Transverse colon (tissue), 4 donors: ENCODE results near the gene PDLIM1. TPM values are rescaled to one million over a fixed set of nuclear protein-coding genes. Genes with fewer than 3 reads are reported as not detected.
"Not testable (repeated sequence)": the region's sequence is repeated elsewhere in the genome, so short reads cannot be mapped to it uniquely, and the experiment has no call there.

Experiments
- DNase-seq: peaks from one replicate; pipeline ENCODE4 v3.0.0-alpha.2; 2019
- H3K27ac ChIP-seq, 4 donors: fragments of 200-600 bp; sonication (generic); 2 replicates each; pipeline ENCODE4 v1.5.1; 2016 to 2018; ENCODE audit warnings: inconsistent platforms in 4 of 4
- H3K27me3 ChIP-seq: fragments of 200-600 bp; sonication (generic); 2 replicates; pipeline ENCODE4 v1.5.1; 2017; ENCODE audit warnings: inconsistent platforms
- H3K36me3 ChIP-seq, 4 donors: fragments of 200-600 bp; sonication (generic); 2 replicates each; pipeline ENCODE4 v1.5.1; 2017 to 2019; ENCODE audit warnings: inconsistent platforms in 4 of 4
- H3K4me1 ChIP-seq, 4 donors: fragments of 200-600 bp; sonication (generic); 2 replicates each; pipeline ENCODE4 v1.5.1; 2017 to 2020; ENCODE audit warnings: inconsistent platforms in 4 of 4
- H3K4me3 ChIP-seq, 4 donors: fragments of 200-600 bp; sonication (generic); 1 replicate in 1 of 4; 2 replicates in 3 of 4; pipeline versions ENCODE4 v1.5.1 to v1.6.1; 2017 to 2019; ENCODE audit warnings: inconsistent platforms in 4 of 4
- H3K9me3 ChIP-seq, 2 donors: fragments of 200-600 bp; sonication (generic); 2 replicates each; pipeline ENCODE4 v1.5.1; 2017 to 2019; ENCODE audit warnings: inconsistent platforms in 2 of 2
- CTCF ChIP-seq, 5 experiments: fragments of 200-600 bp in 3 of 5; fragments of 450-650 bp in 2 of 5; sonication (generic) in 3 of 5; IDR thresholded peaks; 1 replicate in 2 of 5; 2 replicates in 3 of 5; pipeline ENCODE4 v1.5.1; 2016 to 2017; ENCODE audit warnings: antibody characterized with exemption in 5 of 5, inconsistent platforms in 3 of 5, mild to moderate bottlenecking in 2 of 5, moderate library complexity in 1 of 5
- EP300 ChIP-seq: sonication (generic); formaldehyde crosslinking; IDR thresholded peaks from one replicate; pipeline ENCODE4 v1.6.1; 2017; ENCODE audit warnings: antibody characterized with exemption, low read depth
- POLR2A ChIP-seq: fragments of 450-650 bp; IDR thresholded peaks from one replicate; pipeline ENCODE4 v1.6.1; 2016; ENCODE audit warnings: antibody characterized with exemption, mild to moderate bottlenecking, moderate library complexity
- POLR2AphosphoS5 ChIP-seq, 3 donors: sonication (generic); formaldehyde crosslinking; IDR thresholded peaks; one replicate each; pipeline ENCODE4 v1.6.1; 2016; ENCODE audit warnings: antibody characterized with exemption in 3 of 3
- WGBS, 2 donors: methylation state at CpG; one replicate each; pipeline ENCODE4 v1.1.5; 2018; ENCODE audit warnings: low coverage in 1 of 2; 5-methylcytosine and 5-hydroxymethylcytosine counted together
- in situ Hi-C, 4 donors: fragments of 200-750 bp; cut with MboI; loops; one replicate each; pipeline versions ENCODE4 v1.15.0 to v1.15.1; 2017; ENCODE audit warnings: low sequenced_read_pairs in 3 of 4, low pct_ligation_motif_present in 1 of 4, low pct_unique_long_range_greater_than_20kb in 1 of 4
- intact Hi-C: fragments of 100-400 bp; cut with DNase I; formaldehyde crosslinking; loops from one replicate; pipeline ENCODE4 v1.15.1; 2023; ENCODE audit warnings: low total_unique reads
- total RNA-seq, 4 donors: library from RNA; depleted of rRNA; stranded (reverse); fragments of >200 nt; gene quantifications; one replicate each; pipeline ENCODE4 v1.1.0, GENCODE V29; 2016

PDLIM1 gene
- total RNA-seq, 4 donors from 2014 or later, result 201 to 259 (median 225) TPM

DNA sequence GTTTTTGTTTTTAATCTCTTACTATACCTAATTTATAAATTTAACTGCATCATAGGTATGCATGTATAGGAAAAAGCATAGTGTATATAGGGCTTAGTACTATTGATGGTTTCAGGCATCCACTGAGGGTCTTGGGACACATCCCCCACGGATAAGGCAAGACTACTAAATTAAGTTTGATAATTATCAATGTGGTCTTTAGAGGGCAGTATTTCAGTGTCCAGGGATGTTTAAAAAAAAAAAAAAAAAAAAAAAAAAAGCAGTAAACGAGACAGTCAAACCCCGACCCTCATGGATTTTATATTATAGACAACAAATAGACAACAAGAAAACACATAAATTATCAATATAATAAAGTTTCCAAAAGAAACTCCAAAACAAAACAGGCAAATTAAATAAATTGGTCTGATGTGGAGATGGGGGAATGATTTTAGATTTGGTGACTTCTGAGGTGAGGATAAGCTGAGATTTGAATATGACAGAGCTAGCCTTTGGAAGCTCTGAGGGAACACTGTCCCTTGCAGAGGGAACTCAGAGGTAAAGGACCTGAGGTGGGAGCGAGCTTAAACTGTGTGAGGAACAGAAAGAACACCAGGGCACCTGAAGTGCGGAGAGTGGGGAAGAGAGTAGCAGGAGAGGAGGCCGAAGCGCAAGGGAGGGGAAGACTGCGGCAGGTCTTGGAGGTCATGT, 82.0 kb downstream of the PDLIM1 start:
- TF ChIP-seq CTCF (IDR thresholded peaks at IDR 0.05), result peak in 1 of 5 experiments; percentile 15
- no peak for TF ChIP-seq POLR2A
- Histone ChIP-seq H3K36me3 (no peaks in the 10 kb centered on the region), H3K4me1 (no peaks in the 10 kb centered on the region), H3K4me3 (no peak overlapping the region), H3K27ac (no peak overlapping the region), H3K9me3 (no peaks in the 10 kb centered on the region), H3K27me3 (no peaks in the 10 kb centered on the region)
- DNase-seq, result no peak
- intact Hi-C loops, result no loop called here
- 61 to 65% methylated on average over 8 of the region's 8 CpGs for WGBS, 2 donors
- in situ Hi-C loops, result no loop called here

DNA sequence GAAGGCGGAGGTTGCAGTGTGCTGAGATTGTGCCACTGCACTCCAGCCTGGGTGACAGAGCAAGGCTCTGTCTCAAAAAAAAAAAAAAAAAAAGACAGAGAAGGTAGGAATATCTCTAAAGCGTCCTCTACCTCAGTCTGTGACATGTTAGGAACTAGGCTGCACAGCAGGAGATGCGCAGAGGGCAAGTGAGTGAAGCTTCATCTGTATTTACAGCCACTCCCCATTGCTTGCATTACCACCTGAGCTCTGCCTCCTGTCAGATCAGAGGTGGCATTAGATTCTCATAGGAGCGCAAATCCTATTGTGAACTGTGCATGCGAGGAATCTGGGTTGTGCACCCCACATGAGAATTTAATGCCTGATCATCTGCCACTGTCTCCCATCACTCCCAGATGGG, 87.9 kb downstream of the PDLIM1 start:
- in situ Hi-C loops, result not testable (repeated sequence)

GRCh38 chr10:95201736-95202135, 89.1 kb downstream of the PDLIM1 start:
- no peak for DNase-seq
- 95% methylated on average over 4 of the region's 4 CpGs; no CpG with 5 or more reads in 1 of the 2 donors for WGBS, 2 donors
- no peaks in the 10 kb centered on the region for H3K27me3 ChIP-seq
- no peak overlapping the region for H3K27ac ChIP-seq
- no peak for TF ChIP-seq CTCF (IDR thresholded peaks at IDR 0.05)
- TF ChIP-seq POLR2AphosphoS5 (IDR thresholded peaks at IDR 0.05), result no peak
- no peak for TF ChIP-seq POLR2A
- TF ChIP-seq EP300, result no peak
- H3K4me1 ChIP-seq, result no peaks in the 10 kb centered on the region
- in situ Hi-C loops (no loop called here), intact Hi-C loops (no loop called here)
- H3K4me3 ChIP-seq, result no peak overlapping the region
- H3K36me3 ChIP-seq, result no peaks in the 10 kb centered on the region
- no peaks in the 10 kb centered on the region for H3K9me3 ChIP-seq

More for the DNA sequence above, 87.9 kb downstream of the PDLIM1 start:
- intact Hi-C loops, H3K4me3 ChIP-seq, H3K36me3 ChIP-seq, H3K27ac ChIP-seq, H3K27me3 ChIP-seq, H3K9me3 ChIP-seq, H3K4me1 ChIP-seq, DNase-seq: not testable (repeated sequence)
- WGBS, 2 donors, result 86 to 92% methylated on average over 3 to 5 of the region's 5 CpGs

GRCh38 chr10:95196046-95196445, 94.8 kb downstream of the PDLIM1 start:
- H3K36me3 ChIP-seq, result no peaks in the 10 kb centered on the region
- TF ChIP-seq POLR2AphosphoS5 (IDR thresholded peaks at IDR 0.05), result no peak
- no peak for TF ChIP-seq EP300
- no peak for TF ChIP-seq POLR2A
- TF ChIP-seq CTCF (IDR thresholded peaks at IDR 0.05), result no peak
- no peaks in the 10 kb centered on the region for H3K4me1 ChIP-seq
- intact Hi-C loops (no loop called here), in situ Hi-C loops (no loop called here)
- no peak overlapping the region for H3K4me3 ChIP-seq
- no peak for DNase-seq
- WGBS, 2 donors, result 33 to 69% methylated on average over 1 to 3 of the region's 3 CpGs
- no peaks in the 10 kb centered on the region for H3K9me3 ChIP-seq
- no peaks in the 10 kb centered on the region for H3K27me3 ChIP-seq
- no peak overlapping the region for H3K27ac ChIP-seq

- in situ Hi-C loops (no loop called here), intact Hi-C loops (no loop called here)
- H3K4me1 ChIP-seq, result no peaks in the 10 kb centered on the region
- no peaks in the 10 kb centered on the region for H3K36me3 ChIP-seq
- H3K9me3 ChIP-seq, result no peaks in the 10 kb centered on the region
- 84% methylated on average over 1 of the region's 1 CpG; no CpG with 5 or more reads in 1 of the 2 donors for WGBS, 2 donors
- H3K27ac ChIP-seq, result no peak within 1 kb of the TSS
- DNase-seq, result no peak
- no peak within 1 kb of the TSS for H3K4me3 ChIP-seq
- TF ChIP-seq EP300 (no peak), POLR2A (no peak), POLR2AphosphoS5 (IDR thresholded peaks at IDR 0.05) (no peak), CTCF (IDR thresholded peaks at IDR 0.05) (no peak)
- H3K27me3 ChIP-seq, result no peaks in the 10 kb centered on the region
These were observed 96.9 kb downstream of the PDLIM1 start, which contains the start of gene ACSM6 for GRCh38 chr10:95193944-95194343. TSS of gene ACSM6 (plus strand) at chr10:95194238. CDS start at chr10:95194486, 248 bp downstream.
